K562 (cell line): ENCODE data around the gene HYOU1. TPM values are rescaled to one million over a fixed set of nuclear protein-coding genes. Genes with fewer than 3 reads are reported as not detected.

Source experiments
- GTF2E2 ChIP-seq: fragments of 200-800 bp; sonication (Bioruptor generic); IDR thresholded peaks from 2 replicates; pipeline ENCODE4 v1.6.1; 2016; ENCODE audit warnings: missing genetic modification characterization, missing compliant biosample characterization
- NELFE ChIP-seq: IDR thresholded peaks from 2 replicates; pipeline ENCODE4 v1.6.1; 2011; ENCODE audit warnings: mild to moderate bottlenecking; ENCODE audit not compliant: insufficient read depth, insufficient read length
- NFIC ChIP-seq: fragments of 450-650 bp; IDR thresholded peaks from 2 replicates; pipeline ENCODE4 v1.6.1; 2017; ENCODE audit warnings: mild to moderate bottlenecking, inconsistent platforms
- NONO ChIP-seq, 2 experiments: fragments of 200-400 bp in 1 of 2; fragments of 450-650 bp in 1 of 2; formaldehyde crosslinking in 1 of 2; IDR thresholded peaks; 2 replicates each; pipeline ENCODE4 v1.6.1; 2017; ENCODE audit warnings: low read depth in 2 of 2, mild to moderate bottlenecking in 2 of 2, moderate library complexity in 2 of 2, low read length in 1 of 2
- RAD51 ChIP-seq: fragments of 450-650 bp; IDR thresholded peaks from 2 replicates; pipeline ENCODE4 v1.7.1; 2016; ENCODE audit warnings: low read depth, mild to moderate bottlenecking, borderline replicate concordance
- SP1 ChIP-seq: sonication (generic); formaldehyde crosslinking; IDR thresholded peaks from 2 replicates; pipeline ENCODE4 v1.8.1; 2022; ENCODE audit warnings: mild to moderate bottlenecking, missing genetic modification reagents
- ZNF75A ChIP-seq: fragments of 450-650 bp; formaldehyde crosslinking; IDR thresholded peaks from 2 replicates; pipeline ENCODE4 v1.4.0; 2020; ENCODE audit warnings: mild to moderate bottlenecking
- polyA plus RNA-seq, 8 experiments: library from polyadenylated mRNA; depleted of rRNA in 4 of 8; stranded (reverse) in 5 of 8; unstranded in 3 of 8; fragments of >200 nt; fragmentation: Nextera tagmentation in 2 of 8; fragmentation: Illumina TruSeq in 1 of 8; extraction: Ambion mirVana in 2 of 8; extraction: Trizol in 1 of 8; gene quantifications; 2 replicates each; pipeline versions ENCODE4 v1.2.1 to v1.2.3, GENCODE V29; 2011 to 2014; ENCODE audit warnings: inconsistent platforms in 1 of 8, missing spikeins in 1 of 8
- total RNA-seq, 7 experiments: library from RNA; depleted of rRNA in 6 of 7; stranded (reverse); fragments of >200 nt in 6 of 7; fragmentation: Illumina TruSeq in 2 of 7; extraction: Trizol in 2 of 7; gene quantifications; 2 replicates each; pipeline versions ENCODE4 v1.2.1 to v1.2.3, GENCODE V29; 2011 to 2021; ENCODE audit warnings: low replicate concordance in 1 of 7
- TF ChIP-seq, protein P1 (sequence below), 2 experiments: fragments of 450-650 bp in 1 of 2; sonication (generic) in 1 of 2; formaldehyde crosslinking in 1 of 2; IDR thresholded peaks; 2 replicates each; pipeline versions ENCODE4 v1.7.1 to v1.9.0; 2016 to 2022; ENCODE audit warnings: inconsistent platforms in 1 of 2, mild to moderate bottlenecking in 1 of 2, missing genetic modification reagents in 1 of 2
- TF ChIP-seq, protein P2 (sequence below), 2 experiments: IDR thresholded peaks; 2 replicates each; pipeline ENCODE4 v1.6.1; 2012; ENCODE audit warnings: improper control_type of control experiment in 2 of 2, low read depth in 2 of 2, low read length in 2 of 2, borderline replicate concordance in 1 of 2
- TF ChIP-seq, protein P3 (sequence below), 2 experiments: fragments of 450-650 bp in 1 of 2; sonication (generic) in 1 of 2; formaldehyde crosslinking in 1 of 2; IDR thresholded peaks in 1 of 2; conservative IDR thresholded peaks in 1 of 2; 2 replicates each; pipeline versions ENCODE4 v1.6.1 to v1.8.1; 2016 to 2023; ENCODE audit warnings: mild to moderate bottlenecking in 2 of 2, moderate library complexity in 2 of 2, inconsistent platforms in 1 of 2, missing genetic modification reagents in 1 of 2

The HYOU1 gene
- total and polyA plus RNA-seq, 9 of the 15 experiments (the other 6 are each of a cell fraction or from before 2014, with no cell fraction given): 19.5 to 197 (median 128) TPM

DNA sequence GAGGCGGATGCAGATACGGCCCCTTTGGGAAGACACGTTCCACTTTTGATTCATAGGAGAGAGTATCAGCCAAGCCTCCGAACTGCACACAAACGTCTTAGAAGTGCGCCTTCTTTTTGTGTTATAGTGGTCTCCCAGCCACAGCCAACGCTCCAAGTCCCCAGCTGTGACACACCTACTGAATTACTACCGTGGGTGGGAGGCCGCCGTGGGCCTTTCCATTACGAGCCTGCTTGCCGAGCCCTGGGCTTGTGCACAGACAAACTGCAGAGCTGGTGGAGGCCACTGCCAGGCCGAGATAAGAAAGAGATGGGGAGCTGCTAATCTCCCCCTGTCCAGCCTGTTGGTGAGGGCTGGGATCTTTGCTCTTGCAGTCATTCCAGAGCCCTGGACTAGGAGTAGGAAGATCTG lies 28.4 kb upstream of the HYOU1 start (continued):
- TF ChIP-seq, protein P1, sequence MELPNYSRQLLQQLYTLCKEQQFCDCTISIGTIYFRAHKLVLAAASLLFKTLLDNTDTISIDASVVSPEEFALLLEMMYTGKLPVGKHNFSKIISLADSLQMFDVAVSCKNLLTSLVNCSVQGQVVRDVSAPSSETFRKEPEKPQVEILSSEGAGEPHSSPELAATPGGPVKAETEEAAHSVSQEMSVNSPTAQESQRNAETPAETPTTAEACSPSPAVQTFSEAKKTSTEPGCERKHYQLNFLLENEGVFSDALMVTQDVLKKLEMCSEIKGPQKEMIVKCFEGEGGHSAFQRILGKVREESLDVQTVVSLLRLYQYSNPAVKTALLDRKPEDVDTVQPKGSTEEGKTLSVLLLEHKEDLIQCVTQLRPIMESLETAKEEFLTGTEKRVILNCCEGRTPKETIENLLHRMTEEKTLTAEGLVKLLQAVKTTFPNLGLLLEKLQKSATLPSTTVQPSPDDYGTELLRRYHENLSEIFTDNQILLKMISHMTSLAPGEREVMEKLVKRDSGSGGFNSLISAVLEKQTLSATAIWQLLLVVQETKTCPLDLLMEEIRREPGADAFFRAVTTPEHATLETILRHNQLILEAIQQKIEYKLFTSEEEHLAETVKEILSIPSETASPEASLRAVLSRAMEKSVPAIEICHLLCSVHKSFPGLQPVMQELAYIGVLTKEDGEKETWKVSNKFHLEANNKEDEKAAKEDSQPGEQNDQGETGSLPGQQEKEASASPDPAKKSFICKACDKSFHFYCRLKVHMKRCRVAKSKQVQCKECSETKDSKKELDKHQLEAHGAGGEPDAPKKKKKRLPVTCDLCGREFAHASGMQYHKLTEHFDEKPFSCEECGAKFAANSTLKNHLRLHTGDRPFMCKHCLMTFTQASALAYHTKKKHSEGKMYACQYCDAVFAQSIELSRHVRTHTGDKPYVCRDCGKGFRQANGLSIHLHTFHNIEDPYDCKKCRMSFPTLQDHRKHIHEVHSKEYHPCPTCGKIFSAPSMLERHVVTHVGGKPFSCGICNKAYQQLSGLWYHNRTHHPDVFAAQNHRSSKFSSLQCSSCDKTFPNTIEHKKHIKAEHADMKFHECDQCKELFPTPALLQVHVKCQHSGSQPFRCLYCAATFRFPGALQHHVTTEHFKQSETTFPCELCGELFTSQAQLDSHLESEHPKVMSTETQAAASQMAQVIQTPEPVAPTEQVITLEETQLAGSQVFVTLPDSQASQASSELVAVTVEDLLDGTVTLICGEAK (IDR thresholded peaks at IDR 0.05): no peak
- TF ChIP-seq, protein P1 (CRISPR knock-in tag; IDR thresholded peaks at IDR 0.05): 0 out of 2 replicates have a peak, but pooled peaks have one; percentile 16
- TF ChIP-seq NELFE (no peak), ZNF75A (CRISPR knock-in tag) (no peak), NFIC (peak; percentile 87), NONO (IDR thresholded peaks at IDR 0.05; ENCODE audit: low read depth in 2 of 2, low read length in 1 of 2) (peak in 1 of 2 experiments; percentile 46; a peak in 1 of 4 replicates), SP1 (CRISPR knock-in tag) (peak; percentile 52; the same call in 1 of the 2 replicates), GTF2E2 (tag) (no peak), RAD51 (peak; percentile 9; the same call in 1 of the 2 replicates)
- TF ChIP-seq, protein P2, sequence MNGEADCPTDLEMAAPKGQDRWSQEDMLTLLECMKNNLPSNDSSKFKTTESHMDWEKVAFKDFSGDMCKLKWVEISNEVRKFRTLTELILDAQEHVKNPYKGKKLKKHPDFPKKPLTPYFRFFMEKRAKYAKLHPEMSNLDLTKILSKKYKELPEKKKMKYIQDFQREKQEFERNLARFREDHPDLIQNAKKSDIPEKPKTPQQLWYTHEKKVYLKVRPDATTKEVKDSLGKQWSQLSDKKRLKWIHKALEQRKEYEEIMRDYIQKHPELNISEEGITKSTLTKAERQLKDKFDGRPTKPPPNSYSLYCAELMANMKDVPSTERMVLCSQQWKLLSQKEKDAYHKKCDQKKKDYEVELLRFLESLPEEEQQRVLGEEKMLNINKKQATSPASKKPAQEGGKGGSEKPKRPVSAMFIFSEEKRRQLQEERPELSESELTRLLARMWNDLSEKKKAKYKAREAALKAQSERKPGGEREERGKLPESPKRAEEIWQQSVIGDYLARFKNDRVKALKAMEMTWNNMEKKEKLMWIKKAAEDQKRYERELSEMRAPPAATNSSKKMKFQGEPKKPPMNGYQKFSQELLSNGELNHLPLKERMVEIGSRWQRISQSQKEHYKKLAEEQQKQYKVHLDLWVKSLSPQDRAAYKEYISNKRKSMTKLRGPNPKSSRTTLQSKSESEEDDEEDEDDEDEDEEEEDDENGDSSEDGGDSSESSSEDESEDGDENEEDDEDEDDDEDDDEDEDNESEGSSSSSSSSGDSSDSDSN (IDR thresholded peaks at IDR 0.05; ENCODE audit: borderline replicate concordance in 1 of 2, low read depth in 2 of 2, low read length in 2 of 2): peak in 1 of 2 experiments; percentile 71; a peak in 1 of 4 replicates
- TF ChIP-seq, protein P3, sequence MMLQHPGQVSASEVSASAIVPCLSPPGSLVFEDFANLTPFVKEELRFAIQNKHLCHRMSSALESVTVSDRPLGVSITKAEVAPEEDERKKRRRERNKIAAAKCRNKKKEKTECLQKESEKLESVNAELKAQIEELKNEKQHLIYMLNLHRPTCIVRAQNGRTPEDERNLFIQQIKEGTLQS (IDR thresholded peaks at IDR 0.05): 0 out of 2 replicates have a peak, but pooled peaks have one; percentile 8
- TF ChIP-seq, protein P3 (CRISPR knock-in tag; conservative IDR thresholded peaks at IDR 0.05): no peak
